KMS-11 (cell line): Measurements from ENCODE around the gene C22orf15.

Experiments used
- H2AFZ ChIP-seq: fragments of 200-600 bp; sonication (generic); 2 replicates; pipeline ENCODE4 v1.6.1; 2016; ENCODE audit warnings: antibody characterized with exemption, mixed run types, low read depth
- H3K27ac ChIP-seq: fragments of 200-600 bp; sonication (generic); 2 replicates; pipeline ENCODE4 v1.6.1; 2016; ENCODE audit warnings: mild to moderate bottlenecking, mixed run types
- H3K27me3 ChIP-seq: fragments of 200-600 bp; sonication (generic); 2 replicates; pipeline ENCODE4 v1.6.1; 2017; ENCODE audit warnings: mild to moderate bottlenecking, low read depth, mixed run types, moderate library complexity; ENCODE audit not compliant: insufficient read depth
- H3K36me3 ChIP-seq: fragments of 200-600 bp; sonication (generic); 2 replicates; pipeline ENCODE4 v1.6.1; 2017; ENCODE audit warnings: mild to moderate bottlenecking, mixed run types; ENCODE audit not compliant: insufficient read depth
- H3K4me1 ChIP-seq: fragments of 200-600 bp; sonication (generic); 2 replicates; pipeline ENCODE4 v1.6.1; 2016; ENCODE audit warnings: mild to moderate bottlenecking, low read depth, mixed run types; ENCODE audit not compliant: poor library complexity, severe bottlenecking
- H3K4me2 ChIP-seq: fragments of 200-600 bp; sonication (generic); 2 replicates; pipeline ENCODE4 v1.7.0; 2016; ENCODE audit warnings: mild to moderate bottlenecking, mixed run types
- H3K4me3 ChIP-seq: fragments of 200-600 bp; sonication (generic); IDR thresholded peaks from 2 replicates; pipeline ENCODE4 v1.6.1; 2017; ENCODE audit warnings: low read depth, low read length, mixed read lengths; ENCODE audit not compliant: insufficient read depth
- H3K79me2 ChIP-seq: fragments of 200-600 bp; sonication (generic); 2 replicates; pipeline ENCODE4 v1.6.1; 2016; ENCODE audit warnings: low read depth, mixed run types; ENCODE audit not compliant: insufficient read depth
- H3K9ac ChIP-seq: fragments of 200-600 bp; sonication (generic); 2 replicates; pipeline ENCODE4 v1.6.1; 2016; ENCODE audit warnings: mild to moderate bottlenecking, mixed run types
- H4K20me1 ChIP-seq: fragments of 200-600 bp; sonication (generic); 2 replicates; pipeline ENCODE4 v1.6.1; 2016; ENCODE audit warnings: mild to moderate bottlenecking, mixed run types; ENCODE audit not compliant: insufficient read depth
- TF ChIP-seq, protein P1 (sequence below): fragments of 200-600 bp; sonication (generic); conservative IDR thresholded peaks from 2 replicates; pipeline ENCODE4 v1.6.1; 2017; ENCODE audit warnings: low read depth, mild to moderate bottlenecking, antibody characterized with exemption, low read length, moderate library complexity, mixed read lengths

C22orf15 gene

DNA sequence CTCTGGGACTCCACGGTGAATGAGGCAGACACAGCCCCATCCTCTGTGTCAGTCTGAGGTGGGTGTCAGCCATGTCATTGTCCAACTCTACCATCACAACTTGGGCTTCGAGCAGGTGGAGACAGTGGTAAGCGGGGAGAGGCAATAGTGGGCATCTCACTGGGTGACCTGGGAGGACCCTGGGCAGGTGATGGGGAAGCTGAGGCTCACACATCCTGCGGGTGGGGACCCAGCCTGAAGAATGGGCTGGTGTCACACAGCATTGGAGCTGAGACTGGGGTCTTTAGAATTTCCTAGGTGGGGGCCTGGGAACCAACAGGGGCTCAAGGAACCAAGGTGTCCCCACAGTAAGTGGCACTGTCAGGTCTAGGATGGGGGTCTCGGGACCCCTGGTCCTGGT, 16.9 kb downstream of the C22orf15 start:
- TF ChIP-seq, protein P1, sequence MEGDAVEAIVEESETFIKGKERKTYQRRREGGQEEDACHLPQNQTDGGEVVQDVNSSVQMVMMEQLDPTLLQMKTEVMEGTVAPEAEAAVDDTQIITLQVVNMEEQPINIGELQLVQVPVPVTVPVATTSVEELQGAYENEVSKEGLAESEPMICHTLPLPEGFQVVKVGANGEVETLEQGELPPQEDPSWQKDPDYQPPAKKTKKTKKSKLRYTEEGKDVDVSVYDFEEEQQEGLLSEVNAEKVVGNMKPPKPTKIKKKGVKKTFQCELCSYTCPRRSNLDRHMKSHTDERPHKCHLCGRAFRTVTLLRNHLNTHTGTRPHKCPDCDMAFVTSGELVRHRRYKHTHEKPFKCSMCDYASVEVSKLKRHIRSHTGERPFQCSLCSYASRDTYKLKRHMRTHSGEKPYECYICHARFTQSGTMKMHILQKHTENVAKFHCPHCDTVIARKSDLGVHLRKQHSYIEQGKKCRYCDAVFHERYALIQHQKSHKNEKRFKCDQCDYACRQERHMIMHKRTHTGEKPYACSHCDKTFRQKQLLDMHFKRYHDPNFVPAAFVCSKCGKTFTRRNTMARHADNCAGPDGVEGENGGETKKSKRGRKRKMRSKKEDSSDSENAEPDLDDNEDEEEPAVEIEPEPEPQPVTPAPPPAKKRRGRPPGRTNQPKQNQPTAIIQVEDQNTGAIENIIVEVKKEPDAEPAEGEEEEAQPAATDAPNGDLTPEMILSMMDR, result no peak

GRCh38 chr22:23780146-23780748, 17.5 kb downstream of the C22orf15 start:
- Histone ChIP-seq H4K20me1 (no peaks in the 10 kb centered on the region), H3K4me1 (peaks cover 10% of the 10 kb centered on the region), H3K27me3 (no peaks in the 10 kb centered on the region), H3K4me2 (no peak overlapping the region), H3K36me3 (no peaks in the 10 kb centered on the region), H2AFZ (no peak overlapping the region), H3K79me2 (no peaks in the 10 kb centered on the region), H3K27ac (no peak overlapping the region), H3K4me3 (no peak overlapping the region), H3K9ac (no peak overlapping the region)
- TF ChIP-seq, protein P1, result no peak

More for the DNA sequence above, 16.9 kb downstream of the C22orf15 start:
- Histone ChIP-seq H2AFZ (no peak overlapping the region), H4K20me1 (no peaks in the 10 kb centered on the region), H3K9ac (no peak overlapping the region), H3K4me3 (no peak overlapping the region), H3K27ac (no peak overlapping the region), H3K36me3 (no peaks in the 10 kb centered on the region), H3K4me2 (no peak overlapping the region), H3K4me1 (peaks cover 9% of the 10 kb centered on the region), H3K79me2 (no peaks in the 10 kb centered on the region), H3K27me3 (no peaks in the 10 kb centered on the region)

GRCh38 chr22:23781065-23781464, 18.3 kb downstream of the C22orf15 start:
- H4K20me1 ChIP-seq, result no peaks in the 10 kb centered on the region
- H3K4me2 ChIP-seq, result no peak overlapping the region
- TF ChIP-seq, protein P1, result no peak
- no peaks in the 10 kb centered on the region for H3K27me3 ChIP-seq
- H3K4me1 ChIP-seq, result peaks cover 17% of the 10 kb centered on the region
- no peak overlapping the region for H2AFZ ChIP-seq
- H3K4me3 ChIP-seq, result no peak overlapping the region
- H3K36me3 ChIP-seq, result no peaks in the 10 kb centered on the region
- H3K79me2 ChIP-seq, result no peaks in the 10 kb centered on the region
- H3K9ac ChIP-seq, result no peak overlapping the region
- no peak overlapping the region for H3K27ac ChIP-seq

DNA sequence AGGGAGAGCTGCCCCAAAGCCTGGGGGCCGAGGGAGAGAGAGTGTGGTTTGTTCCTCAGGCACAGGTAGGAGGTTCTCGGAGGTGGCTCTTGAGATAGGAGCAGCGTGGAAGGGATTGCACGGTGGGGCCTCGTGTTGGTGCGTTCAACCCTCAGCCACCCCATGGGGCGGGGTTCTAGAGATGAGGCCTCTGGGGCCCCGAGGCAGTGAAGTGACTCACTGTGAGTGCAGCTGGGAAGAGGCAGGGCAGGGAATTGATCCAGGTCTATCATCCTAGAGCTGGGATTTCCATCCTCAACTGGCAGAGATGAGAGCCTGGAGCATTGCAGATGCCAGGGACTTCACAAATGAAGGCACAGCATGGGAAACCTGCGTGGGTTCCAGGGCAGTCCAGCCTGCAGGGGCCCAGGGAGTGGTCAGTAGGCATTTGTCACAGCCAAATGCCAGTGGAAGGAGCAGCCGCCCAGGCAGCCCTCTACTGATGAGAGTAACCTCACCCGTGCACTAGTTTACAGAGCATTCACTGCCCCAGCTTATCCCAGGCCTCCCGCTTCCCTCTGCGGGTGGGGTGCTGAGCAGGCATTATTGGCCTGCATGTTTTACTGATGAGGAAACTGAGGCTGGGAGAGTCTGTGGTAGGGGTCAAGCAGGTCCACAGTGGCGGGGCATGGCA, 18.9 kb downstream of the C22orf15 start:
- no peaks in the 10 kb centered on the region for H4K20me1 ChIP-seq
- H3K36me3 ChIP-seq, result no peaks in the 10 kb centered on the region
- TF ChIP-seq, protein P1, result no peak
- H3K9ac ChIP-seq, result no peak overlapping the region
- H3K79me2 ChIP-seq, result no peaks in the 10 kb centered on the region
- H3K27ac ChIP-seq, result no peak overlapping the region
- H3K4me3 ChIP-seq, result no peak overlapping the region
- no peak overlapping the region for H3K4me2 ChIP-seq
- no peak overlapping the region for H2AFZ ChIP-seq
- peaks cover 22% of the 10 kb centered on the region for H3K4me1 ChIP-seq
- H3K27me3 ChIP-seq, result no peaks in the 10 kb centered on the region
